HG02763 (cell line): ENCODE data around the gene OTOP3.
"Not testable (repeated sequence)": the region's sequence is repeated elsewhere in the genome, so short reads cannot be mapped to it uniquely, and the experiment has no call there.

Experiments used
- ATAC-seq: cut with Tn5 transposase; IDR thresholded peaks from one replicate; pipeline ENCODE4 v1.9.1; 2021; ENCODE audit warnings: mild to moderate bottlenecking, moderate library complexity; ENCODE audit not compliant: unreplicated experiment

OTOP3 gene, protein sequence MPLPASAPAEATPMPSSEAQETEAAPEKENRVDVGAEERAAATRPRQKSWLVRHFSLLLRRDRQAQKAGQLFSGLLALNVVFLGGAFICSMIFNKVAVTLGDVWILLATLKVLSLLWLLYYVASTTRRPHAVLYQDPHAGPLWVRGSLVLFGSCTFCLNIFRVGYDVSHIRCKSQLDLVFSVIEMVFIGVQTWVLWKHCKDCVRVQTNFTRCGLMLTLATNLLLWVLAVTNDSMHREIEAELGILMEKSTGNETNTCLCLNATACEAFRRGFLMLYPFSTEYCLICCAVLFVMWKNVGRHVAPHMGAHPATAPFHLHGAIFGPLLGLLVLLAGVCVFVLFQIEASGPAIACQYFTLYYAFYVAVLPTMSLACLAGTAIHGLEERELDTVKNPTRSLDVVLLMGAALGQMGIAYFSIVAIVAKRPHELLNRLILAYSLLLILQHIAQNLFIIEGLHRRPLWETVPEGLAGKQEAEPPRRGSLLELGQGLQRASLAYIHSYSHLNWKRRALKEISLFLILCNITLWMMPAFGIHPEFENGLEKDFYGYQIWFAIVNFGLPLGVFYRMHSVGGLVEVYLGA

DNA sequence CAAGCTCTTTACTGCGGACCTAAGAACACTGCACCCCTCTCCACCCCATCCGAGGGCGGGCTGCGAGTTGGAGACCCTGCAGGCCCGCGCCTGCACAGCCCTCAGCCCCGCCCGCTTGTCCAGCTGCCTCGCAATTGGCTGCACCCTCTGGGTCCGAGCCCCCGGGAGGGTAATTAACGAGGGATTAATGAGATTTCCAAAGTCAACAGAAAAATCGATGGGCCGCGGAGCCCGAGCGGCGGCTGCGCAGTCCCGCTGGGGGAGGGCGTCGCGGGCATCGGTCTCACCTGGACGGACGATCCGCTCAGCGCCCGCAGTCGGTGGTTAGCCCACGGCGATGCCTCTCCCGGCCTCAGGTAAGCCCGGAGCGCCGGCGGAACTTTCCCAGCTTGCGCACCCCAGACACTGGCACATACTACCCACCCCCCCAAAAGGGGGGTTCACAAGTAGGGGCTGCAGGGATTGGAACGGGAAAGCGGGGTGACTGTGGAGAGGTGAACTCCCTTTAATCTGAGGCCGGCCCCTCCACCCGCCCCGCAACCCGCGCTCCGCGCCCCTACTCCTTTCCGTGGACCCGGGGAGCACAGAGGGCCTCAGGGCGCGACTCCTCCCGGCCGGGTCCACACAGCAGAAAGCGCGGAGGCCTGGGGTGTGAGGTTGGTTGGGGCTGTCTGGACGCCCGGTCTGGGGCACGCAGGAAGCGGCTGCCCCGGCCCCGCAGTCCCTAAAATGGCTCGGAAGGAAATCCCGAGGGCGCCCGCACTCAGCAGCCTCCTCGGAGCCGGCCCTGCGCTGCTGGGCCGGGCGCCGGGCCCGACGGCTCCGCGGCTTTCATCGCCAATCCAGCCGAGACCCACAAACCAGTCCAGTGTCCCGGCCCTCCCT lies at the start of gene OTOP3:
Gene OTOP3, plus strand, starts transcription at position 314 of the 885 bp plus-strand sequence. Its CDS starts 24 bp downstream, at position 338.
- ATAC-seq, result no peak

DNA sequence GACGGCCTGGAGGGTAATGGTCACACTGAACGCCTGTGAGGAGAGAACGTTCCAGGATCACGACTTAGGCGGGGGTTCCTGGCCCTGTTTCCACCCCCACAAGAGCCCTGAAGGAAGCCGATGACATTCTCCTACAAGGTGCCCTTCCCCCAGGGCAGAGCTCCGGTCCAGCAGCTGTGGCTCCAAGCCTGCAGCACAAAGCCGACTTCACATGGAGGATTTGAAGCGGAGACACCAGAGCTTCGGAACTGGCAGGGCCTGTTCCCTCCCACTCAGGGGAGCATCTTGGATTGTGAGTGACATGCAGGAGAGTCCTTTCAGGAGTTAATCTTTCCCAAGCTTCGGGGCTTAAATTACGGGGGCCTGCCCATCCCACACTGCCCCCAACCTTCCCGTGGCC lies 47.2 kb upstream of the OTOP3 start:
- ATAC-seq, result no peak

DNA sequence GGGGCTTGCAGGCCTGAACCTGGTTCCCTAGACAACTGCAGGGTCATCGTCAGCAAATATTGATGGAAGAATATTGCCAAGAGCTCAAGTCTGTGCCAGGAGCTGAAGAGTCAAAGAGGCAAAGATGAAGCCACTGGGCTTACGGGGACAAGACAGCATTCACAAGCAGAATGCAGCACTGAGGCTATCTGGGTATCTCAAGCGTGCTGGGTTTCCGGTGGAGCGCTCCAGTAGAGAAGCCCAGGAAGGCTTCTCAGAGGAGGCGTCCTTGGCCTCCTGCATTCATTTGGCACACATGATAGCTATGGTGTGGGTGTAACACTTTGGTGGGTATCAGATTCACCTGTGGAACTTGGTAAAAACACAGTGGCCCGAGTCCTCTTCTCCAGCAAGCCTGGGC lies 45.1 kb upstream of the OTOP3 start:
- ATAC-seq, result no peak

DNA sequence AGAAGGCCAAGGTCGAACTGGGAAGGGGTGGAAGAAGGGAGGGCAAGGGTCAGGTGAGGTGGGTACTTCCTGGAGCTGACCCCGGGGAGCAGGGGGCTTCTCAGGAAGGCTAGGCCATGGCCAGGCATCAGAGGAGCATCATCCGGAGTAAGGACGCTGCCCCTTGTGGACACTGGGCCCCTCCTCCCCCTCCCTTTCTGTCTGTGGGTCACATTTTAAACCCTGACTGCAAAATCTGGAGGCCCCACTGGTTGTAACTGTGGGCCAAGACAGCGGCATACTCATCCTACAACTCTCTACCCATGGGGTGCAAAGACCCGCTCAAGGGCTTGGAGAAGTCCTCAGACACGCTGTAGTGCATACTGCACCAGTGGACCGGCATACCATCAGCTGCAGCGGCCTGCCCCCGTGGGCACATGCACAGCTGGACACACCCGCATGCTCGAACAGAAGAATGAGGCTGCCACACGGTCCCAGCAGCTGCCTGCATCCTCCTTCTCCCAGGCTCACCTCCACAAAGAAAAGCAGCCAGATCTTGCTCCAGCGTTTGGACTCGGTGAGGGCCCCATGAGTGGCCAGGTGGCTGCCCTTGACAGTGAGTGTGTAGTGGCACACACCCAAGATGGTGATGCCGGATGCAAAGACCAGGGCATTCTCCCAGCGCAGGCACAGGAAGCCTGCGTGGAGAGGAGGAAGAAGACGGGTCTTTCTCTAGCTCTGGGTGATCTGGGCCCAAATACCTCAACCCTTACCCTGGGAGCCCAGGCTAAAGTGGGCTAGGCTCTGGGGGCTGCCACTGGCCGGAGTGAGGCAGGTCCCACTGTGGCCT lies 43.5 kb upstream of the OTOP3 start:
- ATAC-seq, result no peak

DNA sequence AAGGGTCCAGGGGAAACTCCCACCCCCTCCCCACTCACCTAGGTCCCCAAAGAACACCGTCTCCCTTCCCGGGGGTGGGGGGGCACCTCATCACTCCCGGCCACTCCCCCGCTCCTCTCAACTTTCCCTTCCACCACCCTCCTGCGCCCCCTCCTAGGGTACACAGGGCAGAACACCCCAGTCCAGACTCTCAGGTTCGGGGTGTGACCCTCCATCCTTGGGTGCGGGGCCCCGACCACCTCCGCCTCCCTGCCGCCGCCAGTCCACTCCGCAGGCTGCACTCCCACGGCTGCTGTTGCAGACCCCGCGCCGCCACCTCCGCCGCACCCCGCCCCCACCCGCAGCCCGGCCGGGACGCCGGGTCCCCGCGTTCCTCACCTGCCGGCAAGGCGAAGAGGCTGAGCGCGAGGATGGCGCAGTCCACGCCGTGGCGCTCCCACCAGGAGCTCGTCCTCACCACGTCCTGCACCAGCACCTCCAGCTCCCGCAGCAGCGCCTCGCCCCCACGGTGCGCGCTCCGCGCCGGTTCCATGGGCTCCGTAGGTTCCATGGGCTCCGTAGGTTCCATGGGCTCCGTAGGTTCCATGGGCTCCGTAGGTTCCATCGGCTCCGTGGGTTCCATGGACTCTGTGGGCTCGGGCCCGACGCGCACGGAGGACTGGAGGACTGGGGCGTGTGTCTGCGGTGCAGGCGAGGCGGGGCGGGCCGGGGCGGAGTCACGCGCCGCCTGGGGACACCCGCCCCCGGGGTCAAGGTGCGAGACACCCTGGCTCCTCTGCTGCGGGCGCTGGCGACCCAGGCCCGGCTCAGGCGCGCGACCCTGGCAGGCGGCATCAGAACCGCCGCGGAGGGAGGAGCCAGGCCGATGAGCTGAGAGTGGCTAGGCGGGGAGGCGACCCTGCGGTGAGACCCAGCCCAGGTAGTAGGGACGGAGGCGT lies 42.5 kb upstream of the OTOP3 start, which contains the start of gene FADS6:
Gene FADS6, minus strand, starts transcription at position 660 of the 938 bp plus-strand sequence. Its CDS starts 38 bp downstream, at position 622.
- ATAC-seq, result no peak

DNA sequence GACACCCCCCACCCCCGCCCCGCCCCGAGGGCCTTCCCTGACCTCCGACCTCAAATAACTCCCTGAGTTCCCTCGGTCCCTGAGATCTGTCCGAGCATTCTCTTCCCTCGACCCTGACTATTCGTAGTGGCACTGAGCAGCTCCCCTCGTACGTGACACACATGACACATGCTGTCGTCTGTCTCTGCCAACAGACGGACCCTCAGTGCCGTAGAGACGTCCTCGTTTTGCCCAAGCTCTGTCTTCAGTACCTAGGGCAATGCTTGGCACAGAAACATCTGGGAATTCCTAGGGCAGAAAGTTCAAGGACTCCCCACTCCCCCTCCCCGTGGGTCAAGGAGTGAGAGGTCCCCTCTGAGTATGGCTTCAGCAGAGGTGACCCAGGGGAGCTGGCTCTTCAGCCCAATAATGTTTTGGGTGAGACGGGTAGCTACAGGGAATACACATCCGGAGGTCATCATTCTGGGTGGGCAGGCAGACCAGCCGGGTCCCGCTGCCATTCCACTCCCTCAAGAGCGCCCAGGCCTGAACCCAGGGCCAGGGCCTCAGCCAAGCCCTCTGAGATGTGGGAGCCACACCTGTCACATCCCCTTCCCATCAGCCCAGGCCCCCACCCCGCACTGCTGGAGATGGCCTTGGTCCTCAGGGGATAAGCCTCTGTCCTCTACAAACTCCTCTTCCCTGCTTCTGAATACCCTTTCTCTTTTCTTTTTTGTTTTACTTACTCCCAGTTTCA lies 41.6 kb upstream of the OTOP3 start:
- ATAC-seq, result no peak

DNA sequence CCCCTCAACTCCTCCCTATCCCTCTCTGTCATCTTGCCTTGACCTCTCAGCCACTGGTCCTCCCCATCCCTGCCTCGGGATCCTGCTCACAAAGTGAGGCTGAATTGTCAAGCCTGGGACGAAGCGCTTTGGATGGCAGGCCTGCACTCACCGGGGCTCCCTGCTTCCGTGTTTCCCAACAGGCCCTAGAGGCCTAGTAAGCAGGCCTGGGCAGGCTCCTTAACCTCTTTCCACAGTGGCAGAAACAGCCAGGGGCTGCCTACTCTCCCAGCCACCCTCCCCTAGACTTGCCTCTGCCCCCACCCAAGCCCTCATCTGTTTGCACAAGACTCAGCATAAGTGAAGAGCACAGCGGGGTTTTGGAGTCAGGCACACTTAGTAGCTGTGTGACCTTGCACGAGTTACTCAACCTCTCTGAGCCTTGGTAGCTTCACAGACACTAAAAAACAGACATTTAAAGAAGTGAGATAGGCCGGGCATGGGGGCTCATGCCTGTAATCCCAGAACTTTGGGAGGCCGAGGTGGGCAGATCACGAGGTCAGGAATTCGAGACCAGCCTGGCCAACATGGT lies 37.2 kb upstream of the OTOP3 start:
- ATAC-seq, result no peak

DNA sequence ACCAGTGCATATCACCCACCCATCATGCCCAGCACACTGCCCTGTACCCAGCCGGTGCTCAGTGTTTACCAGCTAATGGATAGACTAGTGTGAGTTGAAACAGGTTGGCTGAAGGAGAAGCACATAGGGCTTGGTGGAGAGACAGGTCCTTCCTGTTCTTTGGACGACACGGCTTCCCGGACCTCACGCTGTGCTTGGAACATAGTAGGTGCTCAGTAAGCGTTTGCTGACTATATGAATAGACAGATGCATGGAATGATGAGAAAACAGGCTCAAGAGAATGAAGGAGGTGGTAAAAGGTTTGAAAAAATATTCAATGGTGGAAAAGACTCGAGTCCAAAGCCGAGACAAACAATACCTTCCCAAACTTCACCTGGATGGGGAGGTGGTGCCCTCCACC lies 35.5 kb upstream of the OTOP3 start:
- no peak for ATAC-seq

DNA sequence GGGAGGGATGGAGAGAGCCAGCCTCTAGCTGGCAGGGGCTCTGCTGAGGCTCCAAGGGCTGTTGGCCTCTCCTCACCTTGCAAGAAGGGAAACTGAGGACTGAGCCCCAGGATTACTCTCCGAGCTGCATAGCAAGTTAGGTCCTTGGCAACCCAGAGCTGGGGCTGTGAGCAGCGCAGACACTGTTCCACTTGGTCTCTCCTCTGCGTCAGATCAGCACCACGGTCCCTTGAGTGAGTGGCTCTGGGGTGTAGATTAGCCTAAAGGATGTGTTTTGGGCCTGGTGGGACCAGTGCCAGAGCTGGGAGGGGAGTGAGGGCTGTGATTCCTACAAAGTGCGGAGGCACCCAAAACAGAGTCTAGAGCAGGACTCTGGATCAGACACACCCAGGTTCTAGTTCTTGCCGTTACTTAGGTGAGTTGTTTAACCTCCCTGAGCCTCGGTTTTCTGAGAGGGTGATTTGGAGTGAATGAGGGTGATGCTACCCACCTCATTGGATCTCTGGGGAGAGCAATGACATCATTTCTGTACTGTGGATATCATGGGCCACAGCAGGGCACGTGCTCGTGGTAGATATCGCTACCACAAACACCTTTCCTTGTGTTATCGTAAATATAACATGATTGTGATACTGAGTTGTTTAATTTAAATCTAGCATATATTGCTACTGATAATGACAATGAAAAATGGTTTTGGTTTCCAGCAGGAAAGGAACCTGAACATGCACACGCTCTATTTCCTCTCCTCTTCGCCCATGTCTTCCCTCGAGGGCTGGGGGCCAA lies 34.2 kb upstream of the OTOP3 start:
- ATAC-seq, result no peak

DNA sequence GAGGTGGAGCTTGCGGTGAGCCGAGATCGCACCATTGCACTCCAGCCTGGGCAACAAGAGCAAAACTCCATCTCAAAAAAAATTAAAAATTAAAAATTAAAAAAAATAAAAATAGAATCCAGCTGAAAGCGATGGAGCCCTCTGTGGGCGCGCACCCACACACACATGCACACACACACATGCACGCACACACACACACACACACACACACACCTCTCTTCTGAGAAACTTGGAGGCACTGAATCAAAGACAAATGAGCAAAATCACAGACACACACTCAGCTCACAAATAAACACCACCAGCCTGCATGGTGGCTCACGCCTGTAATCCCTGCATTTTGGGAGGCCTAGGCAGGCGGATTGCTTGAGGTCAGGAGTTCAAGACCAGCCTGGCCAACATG lies 32.7 kb upstream of the OTOP3 start:
- no peak for ATAC-seq

DNA sequence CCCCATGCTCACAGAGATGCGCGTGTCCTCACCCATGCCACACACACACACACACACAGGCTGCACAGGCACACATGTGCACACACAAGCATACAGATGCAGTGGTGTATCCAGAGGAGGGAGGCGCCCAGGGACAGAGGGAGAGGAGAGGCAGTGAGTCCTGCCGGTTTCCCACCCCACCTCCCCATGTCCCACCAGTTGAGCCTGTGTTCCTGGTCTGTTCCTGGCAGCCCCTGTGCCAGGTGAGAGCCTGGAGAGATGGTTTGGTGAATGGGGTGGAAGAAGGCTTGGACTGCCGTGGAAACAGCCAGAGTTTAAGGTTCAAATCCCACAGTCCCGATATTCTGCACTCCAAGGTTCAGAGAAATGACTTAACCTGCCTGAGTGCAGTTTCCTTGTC lies 32.0 kb upstream of the OTOP3 start:
- no peak for ATAC-seq

DNA sequence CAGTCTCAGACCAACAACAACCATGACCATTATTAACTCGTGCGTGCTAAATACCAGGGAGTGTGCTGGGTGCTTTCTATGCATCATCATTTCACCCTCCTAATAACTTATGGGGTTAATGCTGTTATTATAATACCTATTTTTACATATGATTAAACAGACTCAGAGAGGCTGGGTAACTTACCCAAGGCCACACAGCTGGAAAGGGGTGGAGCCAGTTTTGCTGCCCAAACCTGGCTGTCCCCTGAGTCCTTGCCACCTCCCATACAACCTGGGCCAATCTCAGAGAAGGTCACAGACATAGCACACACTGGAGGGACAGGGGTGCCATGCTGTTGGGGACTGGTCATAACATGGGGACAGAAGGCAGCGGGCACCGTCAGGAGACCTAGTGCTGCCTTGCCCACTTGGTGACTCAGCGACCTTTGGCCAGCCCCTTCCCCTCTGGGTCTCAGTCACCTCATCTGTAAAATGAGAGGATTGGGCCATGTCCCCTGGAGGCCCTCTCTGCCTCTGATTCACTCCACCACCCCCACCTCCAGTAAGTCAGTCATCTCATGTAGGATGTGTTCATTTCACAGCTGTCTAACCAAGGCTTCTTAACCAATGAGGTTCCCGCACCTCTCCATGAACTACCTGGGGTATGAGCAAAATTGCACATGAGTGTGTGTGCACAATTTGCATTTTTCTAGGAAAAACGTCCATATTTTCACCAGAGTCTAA lies 30.9 kb upstream of the OTOP3 start:
- ATAC-seq, result no peak

DNA sequence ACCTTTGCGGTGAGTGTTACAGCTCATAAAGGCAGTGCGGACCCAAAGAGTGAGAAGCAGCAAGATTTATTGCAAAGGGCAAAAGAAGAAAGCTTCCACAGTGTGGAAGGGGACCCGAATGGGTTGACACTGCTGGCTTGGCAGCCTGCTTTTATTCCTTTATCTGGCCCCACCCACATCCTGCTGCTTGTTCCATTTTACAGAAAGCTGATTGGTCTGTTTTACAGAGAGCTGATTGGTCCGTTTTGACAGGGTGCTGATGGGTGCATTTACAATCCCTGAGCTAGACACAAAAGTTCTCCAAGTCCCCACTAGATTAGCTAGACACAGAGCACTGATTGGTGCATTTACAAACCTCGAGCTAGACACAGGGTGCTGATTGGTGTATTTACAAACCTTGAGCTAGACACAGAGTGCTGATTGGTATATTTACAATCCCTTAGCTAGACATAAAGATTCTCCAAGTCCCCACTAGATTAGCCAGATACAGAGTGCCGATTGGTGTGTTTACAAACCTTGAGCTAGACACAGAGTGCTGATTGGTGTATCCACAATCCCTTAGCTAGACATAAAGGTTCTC lies 29.4 kb upstream of the OTOP3 start:
- ATAC-seq, result not testable (repeated sequence)

DNA sequence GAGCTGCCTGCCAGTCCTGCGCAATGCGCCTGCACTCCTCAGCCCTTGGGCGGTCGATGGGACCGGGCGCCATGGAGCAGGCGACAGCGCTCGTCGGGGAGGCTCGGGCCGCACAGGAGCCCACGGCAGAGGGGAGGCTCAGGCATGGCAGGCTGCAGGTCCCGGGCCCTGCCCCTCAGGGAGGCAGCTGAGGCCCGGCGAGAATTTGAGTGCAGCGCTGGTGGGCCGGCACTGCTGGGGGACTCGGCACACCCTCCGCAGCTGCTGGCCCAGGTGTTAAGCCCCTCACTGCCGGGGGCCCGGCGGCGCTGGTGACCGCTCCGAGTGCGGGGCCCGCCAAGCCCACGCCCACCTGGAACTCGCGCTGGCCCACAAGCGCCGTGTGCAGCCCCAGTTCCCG lies 28.7 kb upstream of the OTOP3 start:
- no peak for ATAC-seq

DNA sequence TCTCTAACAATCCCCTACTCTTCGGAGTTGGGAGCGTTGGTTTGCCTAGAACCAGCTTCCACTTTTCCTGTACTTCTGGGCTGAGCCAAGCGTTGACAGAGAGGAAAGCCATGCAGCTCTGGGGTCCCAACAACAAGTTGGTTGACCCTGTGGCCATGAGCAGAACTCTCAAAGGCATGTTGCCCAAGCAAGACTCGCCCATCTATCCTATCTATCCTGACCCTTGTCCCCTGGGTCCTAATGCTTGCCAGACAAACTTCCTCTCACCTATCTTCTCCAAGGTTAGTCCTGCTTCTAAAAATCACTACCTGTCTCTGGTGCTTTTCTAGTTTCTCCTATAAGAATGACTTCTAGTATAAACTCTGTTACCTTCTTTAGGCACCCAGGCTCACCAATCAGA lies 26.6 kb upstream of the OTOP3 start:
- not testable (repeated sequence) for ATAC-seq

DNA sequence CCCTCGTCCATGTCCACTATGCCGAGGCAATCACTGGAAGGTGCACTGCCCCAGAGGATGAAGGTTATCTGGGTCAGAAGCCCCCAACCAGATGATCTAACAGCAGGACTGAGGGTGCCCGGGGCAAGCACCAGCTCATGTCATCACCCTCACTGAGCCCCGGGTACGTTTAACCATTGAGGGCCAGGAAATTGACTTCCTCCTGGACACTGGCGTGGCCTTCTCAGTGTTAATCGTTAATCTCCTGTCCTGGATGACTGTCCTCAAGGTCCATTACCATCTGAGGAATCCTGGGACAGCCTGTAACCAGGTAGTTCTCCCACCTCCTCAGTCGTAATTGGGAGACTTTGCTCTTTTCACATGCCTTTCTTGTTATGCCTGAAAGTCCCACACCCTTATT lies 24.3 kb upstream of the OTOP3 start:
- ATAC-seq, result not testable (repeated sequence)
